ENCODE data around the gene CREB1. TPM values are rescaled to one million over a fixed set of nuclear protein-coding genes. Genes with fewer than 3 reads are reported as not detected.

Gene CREB1
- total and polyA plus RNA-seq, 9 of the 15 experiments (the other 6 are each of a cell fraction or from before 2014, with no cell fraction given): 8.9 to 51.3 (median 19.5) TPM

- BruUV-seq (replicated peaks): no TSS peak
- no peak for ATAC-seq
- Histone ChIP-seq H3K79me2 (ENCODE audit: control insufficient read depth, insufficient read depth, low read length) (no peaks in the 10 kb centered on the region), H3K4me3 (no peak overlapping the region), H3K27me3 (ENCODE audit: control insufficient read depth in 2 of 2, insufficient read depth in 2 of 2, low read length in 2 of 2) (no peaks in the 10 kb centered on the region), H3K27ac (ENCODE audit: extremely low read depth, low read depth, low read length) (no peak overlapping the region), H3K9me1 (ENCODE audit: control insufficient read depth, insufficient read depth, low read length) (no peaks in the 10 kb centered on the region), H4K20me1 (replicated peaks; ENCODE audit: control insufficient read depth, insufficient read depth, low read length) (no peaks in the 10 kb centered on the region), H3K9me3 (replicated peaks; ENCODE audit: control insufficient read depth, insufficient read depth, low read depth, low read length) (no peaks in the 10 kb centered on the region), H3K4me2 (ENCODE audit: insufficient read depth, low read length) (no peak overlapping the region), H3K4me1 (replicated peaks in 1 of 2; ENCODE audit: control insufficient read depth in 2 of 2, insufficient read depth in 2 of 2, low read length in 2 of 2) (peaks cover 5 to 17% of the 10 kb centered on the region in 2 experiments; a peak in 3 of 5 replicates), H2AFZ (ENCODE audit: low read depth, low read length) (no peak overlapping the region), H3K9ac (ENCODE audit: insufficient read depth in 1 of 2, low read depth in 2 of 2, low read length in 2 of 2) (no peak overlapping the region), H3K36me3 (ENCODE audit: control insufficient read depth, insufficient read depth, low read length) (no peaks in the 10 kb centered on the region)
- CTCF ChIA-PET (ENCODE audit: low intra/inter-chr PET ratio): no interaction called here
- 74% methylated on average over 7 of the region's 7 CpGs for WGBS (ENCODE audit: insufficient coverage, low coverage, missing lambda C conversion rate)
- DNase-seq (ENCODE audit: extremely low read depth in 1 of 4, low spot score in 3 of 4): no peak
- intact Hi-C loops (cut with micrococcal nuclease) (no loop called here), in situ Hi-C loops (cut with MboI) (no loop called here)
- POLR2A ChIA-PET: interaction anchor here (1.4 to 2.8 kb wide), 2 partner anchors 14 to 28 kb away, joined by 4 to 7 read pairs; partner anchors contain the start of gene CREB1
- FAIRE-seq: no peak
- no peak for TF ChIP-seq BRD9 (IDR thresholded peaks at IDR 0.05; ENCODE audit: low read depth, partially characterized antibody)
- TF ChIP-seq JUNB (CRISPR knock-in tag; conservative IDR thresholded peaks at IDR 0.05): no peak
- TF ChIP-seq TFAP4 (CRISPR knock-in tag; IDR thresholded peaks at IDR 0.05; ENCODE audit: borderline replicate concordance): no peak
- TF ChIP-seq XRCC3 (IDR thresholded peaks at IDR 0.05): no peak
- TF ChIP-seq SRSF3 (IDR thresholded peaks at IDR 0.05; ENCODE audit: insufficient read depth, low read length): no peak
- TF ChIP-seq HOXB6 (CRISPR knock-in tag; IDR thresholded peaks at IDR 0.05; ENCODE audit: borderline replicate concordance): no peak
- no peak for TF ChIP-seq FIP1L1 (IDR thresholded peaks at IDR 0.05; ENCODE audit: low read depth, low read length, poor library complexity, severe bottlenecking)
Measured at GRCh38 chr2:207501802-207502576, 27.8 kb upstream of the CREB1 start.

Measured in K562 (cell line).